MCF 10A (cell line): ENCODE data around the gene ABCC4. TPM values are rescaled to one million over a fixed set of nuclear protein-coding genes. Genes with fewer than 3 reads are reported as not detected.
"Not testable (repeated sequence)": the region's sequence is repeated elsewhere in the genome, so short reads cannot be mapped to it uniquely, and the experiment has no call there.

Experiments
- BruUV-seq: library from RNA; stranded (reverse); fragments of 400-500 nt; replicated peaks from 2 replicates; lab custom pipeline; 2021; lab: Mats Ljungman, UMichigan
- CTCF ChIA-PET: fragments of 300-600 bp; sonication (Branson Sonifier 250); formaldehyde crosslinking; extraction: SDS; loops from one replicate; lab custom pipeline; 2021; ENCODE audit warnings: antibody characterized with exemption, inconsistent platforms; lab: Yijun Ruan, JAX
- POLR2A ChIA-PET: fragments of 300-600, 350-650 bp; sonication (Branson Sonifier 250); formaldehyde crosslinking; extraction: SDS; loops from one replicate; lab custom pipeline; 2020; ENCODE audit warnings: antibody characterized with exemption, inconsistent platforms; lab: Yijun Ruan, JAX
- DNase-seq: peaks from one replicate; pipeline ENCODE4 v3.0.0-alpha.2; 2018; ENCODE audit not compliant: unreplicated experiment
- H3K27ac Mint-ChIP-seq: one replicate; pipeline ENCODE4 v1.8.0; 2022; ENCODE audit warnings: mild to moderate bottlenecking, low read depth, mixed read lengths; ENCODE audit not compliant: unreplicated experiment
- H3K27me3 Mint-ChIP-seq: one replicate; pipeline ENCODE4 v1.8.0; 2022; ENCODE audit warnings: mixed read lengths; ENCODE audit not compliant: insufficient read depth, unreplicated experiment
- H3K36me3 Mint-ChIP-seq: one replicate; pipeline ENCODE4 v1.8.0; 2022; ENCODE audit warnings: mild to moderate bottlenecking, moderate library complexity, mixed read lengths; ENCODE audit not compliant: insufficient read depth, unreplicated experiment
- H3K4me1 Mint-ChIP-seq: one replicate; pipeline ENCODE4 v1.8.0; 2022; ENCODE audit warnings: mixed read lengths; ENCODE audit not compliant: insufficient read depth, unreplicated experiment
- H3K4me3 Mint-ChIP-seq: one replicate; pipeline ENCODE4 v1.8.0; 2022; ENCODE audit warnings: mild to moderate bottlenecking, moderate library complexity, mixed read lengths; ENCODE audit not compliant: unreplicated experiment
- H3K9me3 Mint-ChIP-seq: one replicate; pipeline ENCODE4 v1.8.0; 2022; ENCODE audit warnings: mixed read lengths; ENCODE audit not compliant: unreplicated experiment
- intact Hi-C: fragments of 100-400 bp; cut with micrococcal nuclease; formaldehyde crosslinking; loops from 2 replicates; pipeline ENCODE4 v1.14.1; 2022
- total RNA-seq: library from RNA; stranded (reverse); gene quantifications from 2 replicates; pipeline ENCODE4 v1.2.3, GENCODE V29; 2022
- TF ChIP-seq, protein P1 (sequence below): fragments of 200-600 bp; IDR thresholded peaks from one replicate; pipeline ENCODE4 v1.8.0; 2022; ENCODE audit warnings: antibody characterized with exemption, mild to moderate bottlenecking; ENCODE audit not compliant: unreplicated experiment

The ABCC4 gene
- total RNA-seq, 1 experiment from 2014 or later = 13.9 TPM

DNA sequence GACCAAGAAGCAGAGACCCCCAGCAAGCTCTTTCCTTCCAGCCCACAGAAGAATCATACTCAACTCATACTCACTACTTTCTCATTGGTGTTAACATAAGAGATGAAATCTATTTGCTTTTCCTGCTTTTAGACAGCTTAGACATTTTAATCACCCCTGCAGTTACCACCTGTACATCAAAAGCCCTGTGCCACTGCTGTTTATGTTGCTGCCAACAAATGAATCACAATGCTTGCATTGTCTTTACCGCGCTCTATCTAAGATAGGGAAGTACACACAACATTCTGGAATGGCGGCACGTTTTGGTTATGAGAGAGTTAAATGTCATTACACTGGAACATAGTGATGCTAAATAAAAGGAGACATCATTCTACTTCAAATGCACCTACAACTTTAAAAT lies 95.1 kb downstream of the ABCC4 start:
- no TSS peak for BruUV-seq
- DNase-seq = no peak
- Mint-ChIP-seq H3K4me1 (no peaks in the 10 kb centered on the region), H3K9me3 (no peaks in the 10 kb centered on the region), H3K4me3 (no peak overlapping the region), H3K27me3 (no peaks in the 10 kb centered on the region), H3K27ac (peak overlapping the region; percentile 55), H3K36me3 (peaks cover 26% of the 10 kb centered on the region)
- ChIA-PET CTCF (no interaction called here), POLR2A (no interaction called here)
- intact Hi-C loops = no loop called here
- TF ChIP-seq, protein P1, sequence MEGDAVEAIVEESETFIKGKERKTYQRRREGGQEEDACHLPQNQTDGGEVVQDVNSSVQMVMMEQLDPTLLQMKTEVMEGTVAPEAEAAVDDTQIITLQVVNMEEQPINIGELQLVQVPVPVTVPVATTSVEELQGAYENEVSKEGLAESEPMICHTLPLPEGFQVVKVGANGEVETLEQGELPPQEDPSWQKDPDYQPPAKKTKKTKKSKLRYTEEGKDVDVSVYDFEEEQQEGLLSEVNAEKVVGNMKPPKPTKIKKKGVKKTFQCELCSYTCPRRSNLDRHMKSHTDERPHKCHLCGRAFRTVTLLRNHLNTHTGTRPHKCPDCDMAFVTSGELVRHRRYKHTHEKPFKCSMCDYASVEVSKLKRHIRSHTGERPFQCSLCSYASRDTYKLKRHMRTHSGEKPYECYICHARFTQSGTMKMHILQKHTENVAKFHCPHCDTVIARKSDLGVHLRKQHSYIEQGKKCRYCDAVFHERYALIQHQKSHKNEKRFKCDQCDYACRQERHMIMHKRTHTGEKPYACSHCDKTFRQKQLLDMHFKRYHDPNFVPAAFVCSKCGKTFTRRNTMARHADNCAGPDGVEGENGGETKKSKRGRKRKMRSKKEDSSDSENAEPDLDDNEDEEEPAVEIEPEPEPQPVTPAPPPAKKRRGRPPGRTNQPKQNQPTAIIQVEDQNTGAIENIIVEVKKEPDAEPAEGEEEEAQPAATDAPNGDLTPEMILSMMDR = no peak

DNA sequence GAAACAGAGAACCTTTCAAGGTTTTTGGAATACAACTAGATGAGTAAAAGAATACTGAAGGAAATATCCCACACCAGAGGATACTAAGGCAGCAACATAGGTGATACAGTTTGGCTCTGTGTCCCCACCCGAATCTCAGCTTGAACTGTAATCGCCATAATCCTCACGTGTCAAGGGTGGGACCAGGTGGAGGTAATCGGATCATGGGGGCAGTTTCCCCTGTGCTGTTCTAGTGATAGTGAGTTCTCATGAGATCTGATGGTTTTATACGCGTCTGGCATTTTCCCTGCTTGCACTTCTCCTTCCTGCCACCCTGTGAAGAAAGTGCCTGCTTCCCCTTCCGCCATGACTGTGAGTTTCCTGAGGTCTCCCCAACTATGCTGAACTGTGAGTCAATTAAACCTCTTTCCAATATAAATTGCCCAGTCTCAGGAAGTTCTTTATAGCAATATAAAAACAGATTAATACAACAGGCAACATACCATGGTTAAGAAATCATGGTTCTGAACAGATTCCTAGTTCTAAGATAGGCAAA lies 97.0 kb downstream of the ABCC4 start:
- Mint-ChIP-seq H3K4me3 (no peak overlapping the region), H3K9me3 (no peaks in the 10 kb centered on the region), H3K36me3 (peaks cover 26% of the 10 kb centered on the region), H3K4me1 (no peaks in the 10 kb centered on the region), H3K27me3 (no peaks in the 10 kb centered on the region), H3K27ac (no peak overlapping the region)
- TF ChIP-seq, protein P1 = no peak
- BruUV-seq = no TSS peak
- CTCF ChIA-PET = interaction anchor here (0.9 to 2.2 kb wide), 4 partner anchors 9 to 177 kb away, joined by 3 to 17 read pairs (median 9); no protein-coding TSS in a partner anchor
- POLR2A ChIA-PET = no interaction called here
- DNase-seq = no peak
- intact Hi-C loops = no loop called here

DNA sequence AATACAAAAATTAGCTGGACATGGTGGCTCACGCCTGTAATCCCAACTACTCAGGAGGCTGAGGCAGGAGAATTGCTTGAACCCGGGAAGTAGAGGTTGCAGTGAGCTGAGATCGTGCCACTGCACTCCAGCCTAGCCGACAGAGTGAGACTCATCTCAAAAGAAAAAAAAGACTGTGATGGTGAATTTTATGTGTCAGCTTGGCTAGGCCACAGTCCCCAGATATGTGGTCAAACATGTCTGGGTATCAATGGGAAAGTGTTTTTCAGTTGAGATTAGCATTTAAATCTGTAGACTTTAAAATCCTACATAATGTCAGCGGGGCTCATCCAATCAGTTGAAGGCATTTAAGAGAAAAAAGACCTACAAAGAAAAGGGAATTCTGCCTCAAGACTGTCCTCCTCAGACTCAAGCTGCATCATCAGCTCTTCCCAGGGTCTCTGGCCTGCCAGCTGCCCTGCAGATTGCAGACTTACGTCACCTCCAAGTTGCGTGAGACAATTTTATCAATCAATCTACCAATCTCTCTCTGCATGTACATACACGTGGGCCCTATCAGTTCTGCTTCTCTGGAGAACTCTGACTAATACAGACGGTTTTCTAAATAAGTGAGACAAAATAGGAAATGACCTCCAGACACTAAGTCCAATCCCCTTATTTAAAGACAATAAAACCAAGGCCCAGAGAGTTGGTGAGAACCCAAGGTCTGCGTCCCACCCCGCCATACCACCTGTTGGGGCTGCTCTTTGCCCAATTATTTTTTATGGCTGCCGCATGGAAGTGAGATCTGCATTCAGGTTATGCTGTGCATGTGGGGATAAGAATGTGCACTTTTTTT lies 99.2 kb downstream of the ABCC4 start:
- no peaks in the 10 kb centered on the region for H3K27me3 Mint-ChIP-seq
- POLR2A ChIA-PET = no interaction called here
- TF ChIP-seq, protein P1 = no peak
- H3K4me1 Mint-ChIP-seq = no peaks in the 10 kb centered on the region
- no TSS peak for BruUV-seq
- CTCF ChIA-PET = interaction anchor here (0.6 to 2.2 kb wide), 5 partner anchors 13 to 180 kb away, joined by 4 to 12 read pairs (median 4); no protein-coding TSS in a partner anchor
- H3K4me3 Mint-ChIP-seq = no peak overlapping the region
- no peak overlapping the region for H3K27ac Mint-ChIP-seq
- intact Hi-C loops = no loop called here
- H3K36me3 Mint-ChIP-seq = peaks cover 15% of the 10 kb centered on the region
- no peak for DNase-seq
- H3K9me3 Mint-ChIP-seq = no peaks in the 10 kb centered on the region

DNA sequence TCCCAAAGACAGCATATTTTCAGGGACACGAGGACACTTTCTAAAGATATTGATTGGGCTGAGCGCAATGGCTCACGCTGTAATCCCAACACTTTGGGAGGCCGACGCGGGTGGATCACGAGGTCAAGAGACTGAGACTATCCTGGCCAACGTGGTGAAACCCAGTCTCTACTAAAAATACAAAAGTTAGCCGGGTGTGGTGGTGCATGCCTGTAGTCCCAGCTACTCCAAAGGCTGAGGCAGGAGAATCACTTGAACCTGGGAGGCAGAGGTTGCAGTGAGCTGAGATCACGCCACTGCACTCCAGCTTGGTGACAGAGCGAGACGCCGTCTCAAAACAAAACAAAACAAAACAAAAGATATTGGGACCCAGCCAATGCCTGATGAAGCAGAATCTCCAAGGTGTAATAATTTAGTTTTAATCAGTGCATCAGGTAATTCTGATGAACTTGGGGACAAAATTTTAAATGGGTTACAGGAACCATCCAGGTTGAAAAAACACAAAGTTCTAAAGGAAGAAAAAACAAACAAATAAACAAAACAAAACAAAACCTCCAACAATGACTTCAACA lies 100.8 kb downstream of the ABCC4 start:
- POLR2A ChIA-PET, H3K9me3 Mint-ChIP-seq, BruUV-seq, intact Hi-C loops, H3K36me3 Mint-ChIP-seq, H3K27ac Mint-ChIP-seq, H3K4me1 Mint-ChIP-seq, H3K4me3 Mint-ChIP-seq, DNase-seq, H3K27me3 Mint-ChIP-seq: not testable (repeated sequence)
- CTCF ChIA-PET = interaction anchor here (1.2 to 1.7 kb wide), 4 partner anchors 11 to 204 kb away, joined by 4 to 7 read pairs (median 4); no protein-coding TSS in a partner anchor
